Measurements from ENCODE around the gene TSHZ2.

TSHZ2 gene

DNA sequence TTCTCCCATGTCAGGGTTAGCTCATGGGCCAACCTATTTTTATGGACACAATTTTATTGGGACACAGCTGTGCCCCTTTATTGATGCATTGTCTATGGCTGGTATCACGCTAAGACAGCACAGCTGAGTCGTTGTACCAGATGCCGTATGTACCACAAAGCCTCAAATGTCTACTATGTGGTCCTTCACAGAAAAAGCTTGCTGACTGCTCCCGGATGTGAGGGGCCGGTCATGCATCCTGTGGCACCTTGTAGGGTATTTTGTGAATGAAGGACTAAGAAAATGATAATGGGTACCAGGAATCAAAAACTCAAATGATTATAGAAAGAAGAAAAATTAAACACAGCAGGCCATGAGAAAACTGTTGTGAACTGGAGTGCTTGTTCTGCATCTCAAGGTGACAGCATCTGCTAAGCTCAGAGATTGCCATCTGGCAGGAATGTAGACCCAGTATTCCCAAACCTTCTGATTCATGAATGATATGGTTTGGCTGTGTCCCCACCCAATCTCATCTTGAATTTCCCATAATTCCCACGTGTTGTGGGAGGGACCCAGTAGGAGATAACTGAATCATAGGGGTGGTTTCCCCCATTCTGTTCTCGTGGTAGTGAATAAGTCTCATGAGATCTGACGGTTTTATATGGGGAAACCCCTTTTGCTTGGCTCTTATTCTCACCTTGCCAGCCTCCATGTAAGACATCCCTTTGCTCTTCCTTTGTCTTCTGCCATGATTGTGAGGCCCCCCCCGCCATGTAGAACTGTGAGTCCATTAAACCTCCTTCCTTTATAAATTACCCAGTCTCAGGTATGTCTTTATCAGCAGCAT lies 248.5 kb downstream of the TSHZ2 start:
- TF ChIP-seq CTCF (IDR thresholded peaks at IDR 0.05): no peak

- no peak for TF ChIP-seq CTCF (IDR thresholded peaks at IDR 0.05)
These were observed 249.6 kb downstream of the TSHZ2 start for GRCh38 chr20:53221731-53222130.

GRCh38 chr20:53222416-53222815 lies 250.3 kb downstream of the TSHZ2 start:
- no peak for TF ChIP-seq CTCF (IDR thresholded peaks at IDR 0.05)

DNA sequence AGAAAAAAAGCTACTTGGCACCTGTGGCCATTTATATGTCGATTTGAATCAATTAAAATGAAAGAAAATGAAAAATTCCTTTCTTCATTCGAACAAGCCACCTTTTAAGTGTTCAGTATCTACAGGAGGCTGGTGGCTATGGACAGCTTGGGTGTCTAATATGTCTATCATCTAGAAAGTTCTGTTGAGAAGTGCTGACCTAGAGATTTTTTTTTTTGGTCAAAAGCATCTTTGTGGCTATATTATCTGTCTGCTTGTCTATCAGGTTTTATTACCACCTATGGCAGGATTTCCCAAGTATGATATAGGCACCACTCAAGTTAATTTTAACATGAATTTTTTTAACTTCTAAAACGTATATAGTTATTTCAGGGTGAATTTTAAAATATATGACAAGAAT lies 250.8 kb downstream of the TSHZ2 start:
- no peak for TF ChIP-seq CTCF (IDR thresholded peaks at IDR 0.05)

- TF ChIP-seq CTCF (IDR thresholded peaks at IDR 0.05): no peak
These were observed 251.5 kb downstream of the TSHZ2 start for GRCh38 chr20:53223626-53224172.

GRCh38 chr20:53224851-53225250 lies 252.7 kb downstream of the TSHZ2 start:
- no peak for TF ChIP-seq CTCF (IDR thresholded peaks at IDR 0.05)

GRCh38 chr20:53226826-53227225 lies 254.7 kb downstream of the TSHZ2 start:
- TF ChIP-seq CTCF (IDR thresholded peaks at IDR 0.05): no peak
